GM21515 (cell line): Measurements from ENCODE around the gene IQCM.

Experiments used
- ATAC-seq: cut with Tn5 transposase; IDR thresholded peaks from one replicate; pipeline ENCODE4 v1.9.1; 2021; ENCODE audit not compliant: unreplicated experiment

IQCM gene

DNA sequence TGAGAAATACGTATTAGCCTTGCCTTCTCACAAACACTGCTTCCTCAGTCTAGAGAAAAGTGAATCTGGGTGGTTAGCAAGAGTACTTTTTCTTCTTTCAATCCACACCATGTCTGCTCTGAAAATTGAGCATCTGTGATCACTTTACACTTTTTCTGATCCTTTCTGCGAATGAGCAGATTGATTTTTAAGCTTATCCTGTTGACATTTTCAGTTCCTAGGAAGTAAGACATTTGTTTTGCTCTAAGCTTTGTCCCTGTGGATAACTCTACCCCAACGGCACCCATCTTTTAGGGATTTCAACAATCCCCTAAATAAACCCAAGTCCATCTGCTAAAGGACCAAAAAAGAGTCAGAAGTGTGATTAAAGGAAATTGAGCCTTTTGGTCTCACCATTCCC, 487.5 kb downstream of the IQCM start:
- no peak for ATAC-seq

DNA sequence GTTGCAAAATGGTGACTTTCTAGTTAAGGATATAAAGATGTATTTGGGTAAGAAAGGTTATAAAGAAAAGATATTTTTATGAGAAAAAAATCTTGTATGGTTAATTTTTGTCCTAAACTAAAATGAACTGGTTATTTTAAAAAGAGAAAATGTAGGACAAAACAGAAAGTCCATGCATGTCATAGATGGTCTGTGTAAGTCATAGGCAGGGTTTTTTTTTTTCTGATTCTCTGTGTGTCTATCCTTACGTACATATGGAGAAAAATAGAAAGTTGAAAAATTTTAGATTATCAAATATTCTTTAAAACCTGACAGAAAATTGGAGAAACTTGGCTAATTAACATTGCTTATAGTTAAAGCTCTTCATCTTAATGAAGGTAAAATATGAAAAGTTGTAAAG, 493.4 kb downstream of the IQCM start:
- ATAC-seq = no peak

GRCh38 chr4:149321438-149321837, 494.2 kb downstream of the IQCM start:
- no peak for ATAC-seq

- no peak for ATAC-seq
Observed at GRCh38 chr4:149311076-149311475, 504.6 kb downstream of the IQCM start.

- ATAC-seq = no peak
Observed at GRCh38 chr4:149306537-149306936, 509.1 kb downstream of the IQCM start.
